HEK293 (cell line): ENCODE results near the gene CPN2.

ENCODE experiments used
- CTCF ChIP-seq: fragments of 450-650 bp; formaldehyde crosslinking; IDR thresholded peaks from 2 replicates; pipeline ENCODE4 v1.5.1; 2016; ENCODE audit warnings: missing biosample characterization, missing genetic modification characterization
- HOXA7 ChIP-seq: sonication (generic); formaldehyde crosslinking; IDR thresholded peaks from 2 replicates; pipeline ENCODE4 v1.8.1; 2022; ENCODE audit warnings: missing genetic modification reagents, borderline replicate concordance
- ZBTB8A ChIP-seq: fragments of 450-650 bp; formaldehyde crosslinking; IDR thresholded peaks from 2 replicates; pipeline ENCODE4 v1.5.1; 2016; ENCODE audit warnings: missing biosample characterization, missing genetic modification characterization
- ZFP41 ChIP-seq: fragments of 450-650 bp; formaldehyde crosslinking; IDR thresholded peaks from 2 replicates; pipeline ENCODE4 v1.5.1; 2016; ENCODE audit warnings: missing biosample characterization, missing genetic modification characterization, borderline replicate concordance
- ZNF18 ChIP-seq: fragments of 450-650 bp; formaldehyde crosslinking; IDR thresholded peaks from 2 replicates; pipeline ENCODE4 v1.5.1; 2016; ENCODE audit warnings: missing biosample characterization, missing genetic modification characterization
- ZNF274 ChIP-seq, 2 experiments: fragments of 200-500 bp in 1 of 2; fragments of 450-650 bp in 1 of 2; sonication (Bioruptor generic) in 1 of 2; formaldehyde crosslinking in 1 of 2; IDR thresholded peaks; 2 replicates each; pipeline versions ENCODE4 v1.5.1 to v1.6.1; 2014 to 2016; ENCODE audit warnings: borderline replicate concordance in 1 of 2, inconsistent platforms in 1 of 2, low read length in 1 of 2, missing biosample characterization in 1 of 2, missing genetic modification characterization in 1 of 2
- ZNF561 ChIP-seq: fragments of 450-650 bp; IDR thresholded peaks from 2 replicates; pipeline ENCODE4 v1.5.1; 2018; ENCODE audit warnings: missing biosample characterization, missing genetic modification characterization, borderline replicate concordance

DNA sequence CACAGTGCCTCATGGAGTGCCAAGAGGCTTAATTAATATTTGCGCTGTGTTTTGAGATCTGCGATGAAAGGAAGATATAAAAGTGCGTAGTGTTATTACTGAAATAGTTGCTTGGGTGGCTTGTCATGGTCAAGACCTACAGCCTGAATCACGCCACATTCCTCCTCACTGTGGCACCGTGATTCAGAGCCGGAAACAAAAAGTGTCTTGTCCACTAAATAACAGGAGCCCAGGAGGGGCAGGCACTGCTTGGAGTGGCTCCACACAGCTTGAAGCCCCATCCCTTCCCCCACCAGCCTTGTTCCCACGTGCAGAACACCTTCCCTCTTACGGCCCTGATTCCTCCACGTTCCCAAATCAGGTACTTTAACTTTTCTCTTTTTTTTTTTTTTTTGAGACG, 19.6 kb upstream of the CPN2 start:
- TF ChIP-seq CTCF (no peak), ZBTB8A (tag by site-specific recombination) (no peak), ZNF561 (tag by site-specific recombination) (no peak), ZFP41 (no peak), HOXA7 (CRISPR knock-in tag) (no peak), ZNF18 (tag by site-specific recombination) (no peak), ZNF274 (IDR thresholded peaks at IDR 0.05; ENCODE audit: low read length) (no peak), ZNF274 (tag by site-specific recombination; IDR thresholded peaks at IDR 0.05; ENCODE audit: borderline replicate concordance) (no peak)
